Ecto neural progenitor cell (in vitro differentiated cells): Measurements from ENCODE around the gene DXO.
"Not testable (repeated sequence)": the region's sequence is repeated elsewhere in the genome, so short reads cannot be mapped to it uniquely, and the experiment has no call there.

Experiments
- DNase-seq: peaks from one replicate; pipeline ENCODE4 v3.0.0-alpha.2; 2018; ENCODE audit warnings: low spot score

The DXO gene

DNA sequence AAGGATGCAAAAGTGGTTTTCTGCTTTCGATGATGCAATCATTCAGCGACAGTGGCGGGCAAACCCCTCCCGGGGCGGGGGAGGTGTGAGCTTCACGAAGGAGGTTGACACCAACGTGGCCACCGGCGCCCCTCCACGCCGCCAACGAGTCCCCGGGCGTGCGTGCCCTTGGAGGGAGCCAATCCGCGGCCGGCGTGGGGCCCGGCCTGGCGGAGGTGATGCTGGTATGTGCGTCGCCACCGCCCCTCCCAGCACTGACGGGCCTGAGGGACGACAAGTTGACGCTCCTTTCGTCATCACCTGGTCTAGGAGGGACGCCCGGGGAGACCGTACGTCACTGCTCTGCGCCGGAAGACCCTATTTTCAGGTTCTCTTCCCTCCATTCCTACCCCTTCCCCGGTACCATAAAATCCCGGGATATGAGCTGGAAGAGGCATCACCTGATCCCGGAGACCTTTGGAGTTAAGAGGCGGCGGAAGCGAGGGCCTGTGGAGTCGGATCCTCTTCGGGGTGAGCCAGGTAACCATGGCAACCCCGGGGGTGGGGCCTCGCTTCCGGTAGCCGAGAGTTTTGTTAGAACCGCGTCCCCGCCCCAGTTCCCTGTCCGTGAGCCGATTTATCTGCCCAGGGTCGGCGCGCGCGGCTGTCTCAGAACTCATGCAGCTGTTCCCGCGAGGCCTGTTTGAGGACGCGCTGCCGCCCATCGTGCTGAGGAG lies at the start of gene DXO:
DXO (minus strand) TSS at position 146 of the 716 bp plus-strand sequence. CDS start 463 bp downstream, outside the sequence.
- DNase-seq, result peak; percentile 94

DNA sequence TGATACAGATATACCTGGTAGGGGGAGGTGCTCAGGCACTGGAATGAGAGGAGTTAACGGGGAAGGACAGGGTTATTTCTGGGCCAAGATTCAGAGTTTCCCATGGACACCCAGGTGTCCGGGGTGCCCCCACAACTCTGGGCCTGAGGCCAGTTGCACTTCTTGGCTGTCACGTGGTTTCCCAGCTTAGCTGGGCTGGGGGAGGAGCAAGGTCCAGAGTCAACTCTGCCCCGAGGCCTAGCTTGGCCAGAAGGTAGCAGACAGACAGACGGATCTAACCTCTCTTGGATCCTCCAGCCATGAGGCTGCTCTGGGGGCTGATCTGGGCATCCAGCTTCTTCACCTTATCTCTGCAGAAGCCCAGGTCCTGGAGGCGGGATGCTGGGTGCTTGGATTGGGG lies 42.6 kb upstream of the DXO start, which contains the start of gene C4B:
C4B (plus strand) TSS at position 249 of the 400 bp plus-strand sequence; CDS start at position 300, 51 bp downstream.
- DNase-seq, result not testable (repeated sequence)

GRCh38 chr6:32013738-32014137 lies 41.8 kb upstream of the DXO start:
- DNase-seq, result not testable (repeated sequence)

- DNase-seq, result not testable (repeated sequence)
Observed at GRCh38 chr6:32012941-32013617, 41.1 kb upstream of the DXO start.

GRCh38 chr6:32010856-32011530 lies 39.1 kb upstream of the DXO start:
- DNase-seq, result not testable (repeated sequence)

DNA sequence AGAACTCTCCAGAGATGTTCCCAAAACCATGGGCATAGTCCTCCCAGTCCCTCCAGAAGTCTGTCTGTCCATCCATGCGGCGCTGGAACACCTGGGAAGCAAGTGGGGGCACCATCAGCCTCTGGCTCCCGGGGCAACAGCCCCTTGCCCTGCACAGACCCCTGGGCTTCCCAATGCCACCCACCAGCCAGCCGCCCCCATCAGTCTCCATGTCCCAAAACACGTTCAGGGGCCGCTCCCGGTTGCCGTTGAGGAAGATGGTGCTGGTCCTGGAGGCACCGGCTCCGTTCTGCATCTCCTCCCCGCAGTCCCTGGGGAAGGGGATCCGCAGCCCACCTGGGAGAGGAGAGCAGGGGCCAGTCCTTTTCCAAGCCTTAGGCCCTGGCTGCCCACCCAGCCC lies 37.6 kb upstream of the DXO start:
- not testable (repeated sequence) for DNase-seq

- DNase-seq, result not testable (repeated sequence)
Observed at GRCh38 chr6:32008616-32009015, 36.7 kb upstream of the DXO start.

DNA sequence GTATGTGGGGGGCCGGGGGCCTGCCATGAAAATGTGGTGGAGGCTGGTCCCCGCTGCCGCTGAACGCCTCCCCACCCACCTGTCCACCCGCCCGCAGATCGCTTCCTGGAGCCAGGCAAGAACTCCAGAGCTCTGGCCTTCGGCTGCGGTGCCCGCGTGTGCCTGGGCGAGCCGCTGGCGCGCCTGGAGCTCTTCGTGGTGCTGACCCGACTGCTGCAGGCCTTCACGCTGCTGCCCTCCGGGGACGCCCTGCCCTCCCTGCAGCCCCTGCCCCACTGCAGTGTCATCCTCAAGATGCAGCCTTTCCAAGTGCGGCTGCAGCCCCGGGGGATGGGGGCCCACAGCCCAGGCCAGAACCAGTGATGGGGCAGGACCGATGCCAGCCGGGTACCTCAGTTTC lies 36.1 kb upstream of the DXO start:
- not testable (repeated sequence) for DNase-seq

DNA sequence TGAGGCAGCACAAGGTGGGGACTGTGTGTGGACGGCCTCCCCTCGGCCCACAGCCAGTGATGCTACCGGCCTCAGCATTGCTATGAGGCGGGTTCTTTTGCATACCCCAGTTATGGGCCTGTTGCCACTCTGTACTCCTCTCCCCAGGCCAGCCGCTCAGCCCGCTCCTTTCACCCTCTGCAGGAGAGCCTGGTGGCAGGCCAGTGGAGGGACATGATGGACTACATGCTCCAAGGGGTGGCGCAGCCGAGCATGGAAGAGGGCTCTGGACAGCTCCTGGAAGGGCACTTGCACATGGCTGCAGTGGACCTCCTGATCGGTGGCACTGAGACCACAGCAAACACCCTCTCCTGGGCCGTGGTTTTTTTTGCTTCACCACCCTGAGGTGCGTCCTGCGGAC lies 35.1 kb upstream of the DXO start:
- not testable (repeated sequence) for DNase-seq

DNA sequence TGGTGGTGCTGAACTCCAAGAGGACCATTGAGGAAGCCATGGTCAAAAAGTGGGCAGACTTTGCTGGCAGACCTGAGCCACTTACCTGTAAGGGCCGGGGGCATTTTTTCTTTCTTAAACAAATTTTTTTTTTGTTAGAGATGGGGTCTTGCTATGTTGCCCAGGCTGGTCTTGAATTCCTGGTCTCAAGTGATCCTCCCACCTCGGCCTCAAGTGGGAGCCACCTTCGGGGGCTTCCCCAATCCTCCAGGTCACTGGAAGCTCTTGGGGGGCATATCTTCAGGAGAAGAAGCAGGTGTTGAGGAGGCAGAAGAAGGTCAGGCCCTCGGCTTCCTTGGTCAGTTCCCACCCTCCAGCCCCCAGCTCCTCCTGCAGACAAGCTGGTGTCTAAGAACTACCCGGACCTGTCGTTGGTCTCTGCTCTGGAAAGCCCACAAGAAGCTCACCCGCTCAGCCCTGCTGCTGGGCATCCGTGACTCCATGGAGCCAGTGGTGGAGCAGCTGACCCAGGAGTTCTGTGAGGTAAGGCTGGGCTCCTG lies 34.1 kb upstream of the DXO start:
- DNase-seq, result not testable (repeated sequence)

- not testable (repeated sequence) for DNase-seq
Observed at GRCh38 chr6:32005538-32005880, 33.6 kb upstream of the DXO start.

DNA sequence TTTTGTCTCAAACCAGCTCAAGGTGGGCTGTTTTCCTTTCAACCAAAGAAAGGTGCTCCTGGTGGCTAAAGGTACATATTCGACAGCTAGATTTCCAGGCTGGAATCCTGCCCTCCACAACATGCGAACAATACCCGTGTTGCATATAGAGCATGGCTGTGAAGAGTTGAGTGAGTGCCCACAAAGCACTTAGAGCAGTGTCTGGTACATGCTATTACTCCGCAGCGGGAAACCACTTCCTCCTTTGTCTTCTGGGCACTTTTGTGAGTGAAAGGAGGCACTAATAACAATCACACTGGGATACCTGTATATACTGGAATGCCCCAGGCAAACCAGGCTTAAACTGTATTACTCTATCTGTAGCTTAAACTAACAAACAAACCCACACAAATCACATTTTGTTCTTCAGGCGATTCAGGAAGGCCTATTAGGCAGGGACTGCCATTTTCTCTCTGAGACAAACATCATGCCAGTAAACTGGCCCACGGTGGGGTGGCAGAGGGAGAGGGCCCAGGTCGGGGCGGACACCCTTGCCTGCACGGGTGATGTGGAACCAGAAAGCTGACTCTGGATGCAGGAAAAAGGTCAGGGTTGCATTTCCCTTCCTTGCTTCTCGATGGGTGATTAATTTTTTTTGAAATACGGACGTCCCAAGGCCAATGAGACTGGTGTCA lies 33.1 kb upstream of the DXO start:
- not testable (repeated sequence) for DNase-seq

DNA sequence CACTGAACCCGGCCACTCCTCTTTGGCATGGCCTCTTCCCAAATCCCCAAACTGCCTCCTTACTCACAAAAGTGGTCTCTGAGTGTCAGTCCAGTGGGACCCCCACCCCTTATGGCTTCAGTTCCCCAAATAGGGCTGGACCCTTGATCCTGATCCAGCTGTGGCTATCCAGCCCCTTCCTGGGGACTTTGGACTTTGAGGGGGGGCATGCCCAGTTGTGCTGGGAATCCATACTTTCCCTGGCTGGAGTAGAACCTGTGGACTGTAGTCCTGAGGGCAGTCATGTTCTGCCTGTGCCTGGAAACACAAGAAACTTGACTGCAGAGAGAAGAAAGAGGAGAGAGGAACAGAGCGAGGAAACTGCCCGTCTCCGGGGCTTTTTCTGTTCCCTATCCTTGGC lies 32.5 kb upstream of the DXO start:
- not testable (repeated sequence) for DNase-seq

DNA sequence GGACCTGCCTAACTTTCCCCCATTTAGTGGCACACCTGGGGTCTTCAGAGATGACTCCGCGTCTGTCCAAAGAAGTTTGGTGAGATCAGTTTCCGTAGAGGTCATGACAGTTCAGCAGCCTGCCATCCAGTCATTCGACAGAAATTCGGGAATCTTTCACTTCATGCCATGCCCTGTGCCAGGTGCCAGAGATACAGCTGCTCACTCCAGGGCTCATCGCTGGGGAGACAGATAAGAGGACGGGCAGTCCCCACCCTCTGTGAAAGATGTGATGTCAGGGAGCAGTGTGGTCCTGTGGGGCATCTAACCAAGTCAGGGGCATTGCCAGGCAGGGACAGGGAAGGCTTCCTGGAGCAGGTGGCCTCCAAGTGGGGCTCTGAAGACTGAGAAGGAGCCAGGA lies 31.4 kb upstream of the DXO start:
- DNase-seq, result not testable (repeated sequence)

DNA sequence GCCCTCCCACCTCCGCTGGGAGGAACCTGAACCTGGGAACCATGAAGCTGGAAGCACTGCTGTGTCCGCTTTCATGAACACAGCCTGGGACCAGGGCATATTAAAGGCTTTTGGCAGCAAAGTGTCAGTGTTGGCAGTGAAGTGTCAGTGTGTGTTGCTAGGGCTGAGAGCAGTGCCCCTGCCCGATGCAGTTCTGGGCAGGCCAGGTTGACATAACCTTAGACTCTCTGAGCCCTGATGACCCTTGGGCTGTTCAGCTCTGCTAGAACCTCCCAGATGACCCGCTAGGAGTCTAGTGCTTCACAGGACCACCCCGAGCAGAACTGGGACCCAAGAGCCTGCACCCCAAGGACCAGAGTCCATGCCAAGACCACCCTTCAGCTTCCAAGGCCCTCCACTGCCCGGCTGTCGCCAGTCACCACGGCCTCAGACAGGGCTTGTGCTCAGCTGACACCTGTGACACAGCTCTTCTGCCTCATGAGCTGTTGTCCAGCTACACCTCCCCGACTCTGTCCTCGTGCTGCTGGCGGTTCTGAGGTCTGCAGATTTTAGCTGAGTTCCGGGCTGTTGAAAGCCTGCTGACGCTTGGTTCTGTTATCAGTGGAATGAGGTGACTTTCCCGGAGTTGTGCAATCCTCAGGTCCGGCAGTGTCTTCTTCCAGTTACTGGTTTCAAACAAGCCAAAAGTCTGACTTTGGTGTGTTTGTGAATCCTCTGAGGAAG lies 30.8 kb upstream of the DXO start:
- not testable (repeated sequence) for DNase-seq

DNA sequence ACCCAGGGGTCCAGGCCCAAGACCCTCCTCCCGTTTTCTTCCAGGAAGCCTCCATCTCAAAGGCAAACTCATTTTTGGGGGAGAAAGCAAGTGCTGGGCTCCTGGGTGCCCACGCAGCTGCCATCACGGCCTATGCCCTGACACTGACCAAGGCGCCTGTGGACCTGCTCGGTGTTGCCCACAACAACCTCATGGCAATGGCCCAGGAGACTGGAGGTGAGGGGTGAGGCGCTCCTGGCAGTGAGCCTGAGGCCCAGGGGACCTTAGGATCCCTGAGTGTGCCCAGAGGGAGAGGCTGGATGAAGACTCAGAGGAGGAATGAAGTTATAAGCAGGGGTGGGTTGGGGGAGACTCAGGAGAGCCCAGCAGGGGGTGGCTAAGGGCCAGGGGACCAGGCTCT lies 24.4 kb upstream of the DXO start:
- DNase-seq, result not testable (repeated sequence)

DNA sequence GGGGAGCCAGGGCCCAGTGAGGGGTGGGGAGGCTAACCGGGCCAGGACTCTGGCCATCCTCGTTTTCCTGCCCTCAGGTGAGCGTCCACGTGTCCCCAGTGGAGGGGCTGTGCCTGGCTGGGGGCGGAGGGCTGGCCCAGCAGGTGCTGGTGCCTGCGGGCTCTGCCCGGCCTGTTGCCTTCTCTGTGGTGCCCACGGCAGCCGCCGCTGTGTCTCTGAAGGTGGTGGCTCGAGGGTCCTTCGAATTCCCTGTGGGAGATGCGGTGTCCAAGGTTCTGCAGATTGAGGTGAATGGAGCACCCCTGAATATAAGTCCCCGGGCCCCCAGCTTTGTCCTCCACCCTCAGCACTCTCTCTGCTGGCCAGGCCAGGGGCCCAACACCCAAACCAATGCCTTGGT lies 22.5 kb upstream of the DXO start:
- DNase-seq, result not testable (repeated sequence)

DNA sequence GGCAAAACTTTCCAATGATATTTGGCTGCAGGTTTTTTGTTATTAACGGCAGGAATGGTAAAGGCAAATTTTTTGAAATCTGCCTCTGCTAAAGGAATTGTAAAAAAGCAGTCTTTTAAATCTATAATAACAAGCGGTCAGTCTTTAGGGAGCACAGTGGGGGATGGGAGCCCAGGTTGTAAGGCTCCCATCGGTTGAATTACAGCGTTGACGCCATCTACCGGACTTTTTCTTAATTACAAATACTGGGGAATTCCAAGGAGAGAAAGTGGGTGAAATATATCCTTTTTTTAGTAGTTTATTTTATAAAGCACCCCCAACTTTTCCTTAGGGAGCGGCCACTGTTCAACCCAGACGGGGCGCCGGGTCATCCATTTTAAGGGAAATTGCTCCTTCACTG lies 17.4 kb upstream of the DXO start:
- DNase-seq, result not testable (repeated sequence)

DNA sequence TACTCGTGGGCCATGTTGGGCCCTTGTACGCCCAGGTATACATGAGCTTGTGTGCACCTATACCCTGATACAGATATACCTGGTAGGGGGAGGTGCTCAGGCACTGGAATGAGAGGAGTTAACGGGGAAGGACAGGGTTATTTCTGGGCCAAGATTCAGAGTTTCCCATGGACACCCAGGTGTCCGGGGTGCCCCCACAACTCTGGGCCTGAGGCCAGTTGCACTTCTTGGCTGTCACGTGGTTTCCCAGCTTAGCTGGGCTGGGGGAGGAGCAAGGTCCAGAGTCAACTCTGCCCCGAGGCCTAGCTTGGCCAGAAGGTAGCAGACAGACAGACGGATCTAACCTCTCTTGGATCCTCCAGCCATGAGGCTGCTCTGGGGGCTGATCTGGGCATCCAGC lies 9.8 kb upstream of the DXO start, which contains the start of gene C4A:
C4A (plus strand) TSS at position 314 of the 400 bp plus-strand sequence; CDS start at position 365, 51 bp downstream.
- DNase-seq, result not testable (repeated sequence)

DNA sequence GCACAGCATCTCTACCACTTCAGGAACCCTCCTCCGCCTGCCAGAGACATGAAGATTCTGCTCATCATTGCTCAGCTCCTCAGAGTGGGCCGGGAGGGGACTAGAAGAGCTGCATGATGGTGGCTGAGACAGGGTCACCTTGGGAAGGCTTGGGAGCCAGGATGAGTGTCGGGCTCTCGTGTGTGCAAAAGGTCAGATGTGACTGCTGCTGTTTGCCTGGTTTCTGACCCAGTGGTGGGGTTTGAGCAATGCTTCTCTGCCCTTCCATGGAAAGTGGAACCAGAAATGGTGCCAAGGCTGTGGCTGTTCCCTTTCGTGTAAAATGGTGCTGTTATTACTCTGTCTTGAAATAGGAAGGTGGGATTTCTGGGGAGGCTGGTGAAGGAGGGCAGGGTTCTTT lies 9.1 kb upstream of the DXO start:
- DNase-seq, result not testable (repeated sequence)
